ENCODE measurements around the gene S100A14. TPM values are rescaled to one million over a fixed set of nuclear protein-coding genes. Genes with fewer than 3 reads are reported as not detected.

Gene S100A14
- total and polyA plus RNA-seq, 2 of the 13 experiments (the other 11 are each of a cell fraction or from before 2014, with no cell fraction given): 1.4 to 7.7 TPM

DNA sequence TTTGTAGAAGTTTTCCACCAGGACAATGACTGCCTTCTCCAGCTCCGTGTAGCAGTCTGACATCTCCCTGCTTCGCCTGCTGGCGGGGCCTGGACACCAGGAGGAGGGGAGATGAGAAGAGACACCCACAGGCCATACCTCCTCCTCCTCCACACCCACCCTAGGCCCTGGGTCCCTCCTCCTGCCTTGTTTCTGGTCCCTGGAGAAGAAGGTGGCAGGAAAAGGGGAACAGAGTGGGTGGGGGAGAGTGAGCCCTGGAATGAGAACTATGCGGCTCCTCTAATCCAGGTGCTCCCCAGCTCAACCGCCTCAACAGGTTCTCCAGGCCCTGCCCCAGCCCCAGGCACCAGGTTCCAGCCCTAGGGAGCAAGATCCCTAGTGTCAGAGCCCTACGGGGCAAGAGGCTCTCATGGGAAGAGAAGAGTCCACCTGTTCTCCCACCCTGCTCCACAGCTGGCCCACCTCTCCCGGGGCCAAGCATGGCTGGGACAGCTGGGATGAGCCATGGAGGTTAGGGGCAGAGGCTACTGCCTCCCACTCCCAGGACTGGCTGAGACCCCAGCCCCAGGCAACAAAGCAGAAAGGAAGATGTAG, 7.9 kb downstream of the S100A14 start:
- 56% methylated on average over 4 of the region's 7 CpGs for WGBS (ENCODE audit: low lambda C conversion rate)
- Histone ChIP-seq H3K27me3 (ENCODE audit: control insufficient read depth in 1 of 2, insufficient read depth in 2 of 2, low read length in 2 of 2) (no peaks in the 10 kb centered on the region; a peak in 1 of 5 replicates), H3K4me3 (replicated peaks in 1 of 3; ENCODE audit: insufficient read depth in 1 of 3, low read depth in 2 of 3, low read length in 3 of 3) (peak overlapping the region; percentile 62 to 83 (median 64)), H3K4me2 (ENCODE audit: low read depth, low read length) (peak overlapping the region; percentile 98), H3K27ac (ENCODE audit: extremely low read length, insufficient read depth, low read length) (peak overlapping the region; percentile 99), H3K4me1 (ENCODE audit: insufficient read depth, low read length) (peaks cover 53% of the 10 kb centered on the region), H3K9ac (ENCODE audit: insufficient read depth, low read depth, low read length) (peak overlapping the region; percentile 87), H3K36me3 (replicated peaks in 1 of 2; ENCODE audit: control insufficient read depth in 1 of 2, insufficient read depth in 2 of 2, low read length in 2 of 2) (no peaks in the 10 kb centered on the region; a peak in 1 of 5 replicates), H4K20me1 (ENCODE audit: insufficient read depth, low read length) (no peaks in the 10 kb centered on the region), H2AFZ (ENCODE audit: low read length) (no peak overlapping the region), H3K9me3 (ENCODE audit: low read length) (no peaks in the 10 kb centered on the region), H3K79me2 (ENCODE audit: insufficient read depth, low read length) (peaks cover 12% of the 10 kb centered on the region)
- POLR2A ChIA-PET: interaction anchor here (0.7 to 12.2 kb wide), 14 partner anchors 8 to 382 kb away, joined by 3 to 390 read pairs (median 6); partner anchors contain the start of genes CHTOP, INTS3, RPS27 and S100A1
- FAIRE-seq (peak; percentile 49), ATAC-seq (peak; percentile 23), DNase-seq (ENCODE audit: low spot score) (no peak)
- BruUV-seq (replicated peaks): TSS peak; percentile 66
- CTCF ChIA-PET (ENCODE audit: low intra/inter-chr PET ratio, low total read pairs): no interaction called here
- in situ Hi-C loops (cut with HindIII; ENCODE audit: extremely low pct_ligation_motif_present, low pct_unique_long_range_greater_than_20kb): no loop called here
- intact Hi-C loops (cut with micrococcal nuclease; ENCODE audit: unreplicated experiment): loop anchor here (2.0 kb wide), 1 partner anchor 19 kb away; the partner anchor contains the start of gene S100A13
- TF ChIP-seq NR1H2 (CRISPR knock-in tag; IDR thresholded peaks at IDR 0.05; ENCODE audit: borderline replicate concordance, low read depth): no peak
- TF ChIP-seq KAT2B (IDR thresholded peaks at IDR 0.05; ENCODE audit: borderline replicate concordance, low read depth, low read length): no peak
- TF ChIP-seq HHEX (CRISPR knock-in tag; IDR thresholded peaks at IDR 0.05): no peak
- no peak for TF ChIP-seq POLR2A (IDR thresholded peaks at IDR 0.05; ENCODE audit: insufficient read depth in 1 of 2, low read depth in 2 of 2, low read length in 2 of 2)
- TF ChIP-seq ZNF235 (CRISPR knock-in tag; IDR thresholded peaks at IDR 0.05; ENCODE audit: borderline replicate concordance): no peak; the same call in 1 of the 2 replicates
- TF ChIP-seq MXD4 (CRISPR knock-in tag; IDR thresholded peaks at IDR 0.05): no peak
- TF ChIP-seq ZNF331 (CRISPR knock-in tag; IDR thresholded peaks at IDR 0.05): no peak
- TF ChIP-seq, protein P1, sequence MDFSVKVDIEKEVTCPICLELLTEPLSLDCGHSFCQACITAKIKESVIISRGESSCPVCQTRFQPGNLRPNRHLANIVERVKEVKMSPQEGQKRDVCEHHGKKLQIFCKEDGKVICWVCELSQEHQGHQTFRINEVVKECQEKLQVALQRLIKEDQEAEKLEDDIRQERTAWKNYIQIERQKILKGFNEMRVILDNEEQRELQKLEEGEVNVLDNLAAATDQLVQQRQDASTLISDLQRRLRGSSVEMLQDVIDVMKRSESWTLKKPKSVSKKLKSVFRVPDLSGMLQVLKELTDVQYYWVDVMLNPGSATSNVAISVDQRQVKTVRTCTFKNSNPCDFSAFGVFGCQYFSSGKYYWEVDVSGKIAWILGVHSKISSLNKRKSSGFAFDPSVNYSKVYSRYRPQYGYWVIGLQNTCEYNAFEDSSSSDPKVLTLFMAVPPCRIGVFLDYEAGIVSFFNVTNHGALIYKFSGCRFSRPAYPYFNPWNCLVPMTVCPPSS (IDR thresholded peaks at IDR 0.05): no peak
- TF ChIP-seq ZFP36 (IDR thresholded peaks at IDR 0.05; ENCODE audit: borderline replicate concordance, low read depth, low read length, partially characterized antibody): no peak
- TF ChIP-seq FOXK2 (IDR thresholded peaks at IDR 0.05): no peak
- TF ChIP-seq, protein P2, sequence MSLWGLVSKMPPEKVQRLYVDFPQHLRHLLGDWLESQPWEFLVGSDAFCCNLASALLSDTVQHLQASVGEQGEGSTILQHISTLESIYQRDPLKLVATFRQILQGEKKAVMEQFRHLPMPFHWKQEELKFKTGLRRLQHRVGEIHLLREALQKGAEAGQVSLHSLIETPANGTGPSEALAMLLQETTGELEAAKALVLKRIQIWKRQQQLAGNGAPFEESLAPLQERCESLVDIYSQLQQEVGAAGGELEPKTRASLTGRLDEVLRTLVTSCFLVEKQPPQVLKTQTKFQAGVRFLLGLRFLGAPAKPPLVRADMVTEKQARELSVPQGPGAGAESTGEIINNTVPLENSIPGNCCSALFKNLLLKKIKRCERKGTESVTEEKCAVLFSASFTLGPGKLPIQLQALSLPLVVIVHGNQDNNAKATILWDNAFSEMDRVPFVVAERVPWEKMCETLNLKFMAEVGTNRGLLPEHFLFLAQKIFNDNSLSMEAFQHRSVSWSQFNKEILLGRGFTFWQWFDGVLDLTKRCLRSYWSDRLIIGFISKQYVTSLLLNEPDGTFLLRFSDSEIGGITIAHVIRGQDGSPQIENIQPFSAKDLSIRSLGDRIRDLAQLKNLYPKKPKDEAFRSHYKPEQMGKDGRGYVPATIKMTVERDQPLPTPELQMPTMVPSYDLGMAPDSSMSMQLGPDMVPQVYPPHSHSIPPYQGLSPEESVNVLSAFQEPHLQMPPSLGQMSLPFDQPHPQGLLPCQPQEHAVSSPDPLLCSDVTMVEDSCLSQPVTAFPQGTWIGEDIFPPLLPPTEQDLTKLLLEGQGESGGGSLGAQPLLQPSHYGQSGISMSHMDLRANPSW (CRISPR knock-in tag; IDR thresholded peaks at IDR 0.05; ENCODE audit: borderline replicate concordance): no peak
- TF ChIP-seq MEIS2 (CRISPR knock-in tag; IDR thresholded peaks at IDR 0.05): no peak
- TF ChIP-seq ZNF883 (CRISPR knock-in tag; IDR thresholded peaks at IDR 0.05; ENCODE audit: not compliant biosample characterization): peak; percentile 15
- TF ChIP-seq BCL6 (CRISPR knock-in tag; IDR thresholded peaks at IDR 0.05): no peak
- TF ChIP-seq ZNF775 (CRISPR knock-in tag; IDR thresholded peaks at IDR 0.05; ENCODE audit: borderline replicate concordance): no peak
- no peak for TF ChIP-seq SOX5 (CRISPR knock-in tag; IDR thresholded peaks at IDR 0.05; ENCODE audit: borderline replicate concordance)
- TF ChIP-seq NONO (IDR thresholded peaks at IDR 0.05): no peak
- peak; percentile 20; the same call in 1 of the 2 replicates for TF ChIP-seq NONO (CRISPR knock-in tag; conservative IDR thresholded peaks at IDR 0.05)
- no peak for TF ChIP-seq TEAD2 (CRISPR knock-in tag; IDR thresholded peaks at IDR 0.05)

All from HepG2 (cell line).